H9 (cell line): ENCODE data around the gene RERE. TPM values are rescaled to one million over a fixed set of nuclear protein-coding genes. Genes with fewer than 3 reads are reported as not detected.

ENCODE experiments used
- DNase-seq: peaks from one replicate; pipeline ENCODE4 v3.0.0-alpha.2; 2017
- H2AFZ ChIP-seq: one replicate; pipeline ENCODE4 v1.6.1; 2013; ENCODE audit warnings: mild to moderate bottlenecking, low read length, control low read depth, moderate library complexity
- H2AK5ac ChIP-seq: 2 replicates; pipeline ENCODE4 v1.6.1; 2013; ENCODE audit warnings: low read length, control low read depth, mixed read lengths; ENCODE audit not compliant: insufficient read length
- H2BK120ac ChIP-seq: one replicate; pipeline ENCODE4 v1.6.1; 2013; ENCODE audit warnings: low read depth, mild to moderate bottlenecking, low read length, control low read depth, inconsistent platforms; ENCODE audit not compliant: poor library complexity, severe bottlenecking
- H2BK12ac ChIP-seq: 2 replicates; pipeline ENCODE4 v1.6.1; 2013; ENCODE audit warnings: low read length, control low read depth, mixed read lengths, low read depth; ENCODE audit not compliant: insufficient read length
- H2BK15ac ChIP-seq: 2 replicates; pipeline ENCODE4 v1.6.1; 2013; ENCODE audit warnings: low read depth, low read length, control low read depth
- H2BK20ac ChIP-seq: one replicate; pipeline ENCODE4 v1.6.1; 2013; ENCODE audit warnings: low read depth, mild to moderate bottlenecking, low read length, control low read depth, inconsistent platforms; ENCODE audit not compliant: poor library complexity, severe bottlenecking
- H2BK5ac ChIP-seq: 2 replicates; pipeline ENCODE4 v1.6.1; 2013; ENCODE audit warnings: low read length, control low read depth, mixed read lengths; ENCODE audit not compliant: insufficient read length
- H3K14ac ChIP-seq: 2 replicates; pipeline ENCODE4 v1.6.1; 2013; ENCODE audit warnings: low read length, control low read depth; ENCODE audit not compliant: insufficient read depth
- H3K18ac ChIP-seq: 2 replicates; pipeline ENCODE4 v1.6.1; 2013; ENCODE audit warnings: low read depth, mild to moderate bottlenecking, mixed read lengths, low read length, control low read depth; ENCODE audit not compliant: insufficient read length
- H3K23ac ChIP-seq: 2 replicates; pipeline ENCODE4 v1.6.1; 2013; ENCODE audit warnings: low read length, control low read depth, mixed read lengths, low read depth; ENCODE audit not compliant: insufficient read length
- H3K23me2 ChIP-seq: 2 replicates; pipeline ENCODE4 v1.6.1; 2013; ENCODE audit warnings: low read depth, mild to moderate bottlenecking, mixed read lengths, low read length, control low read depth; ENCODE audit not compliant: insufficient read length, poor library complexity, severe bottlenecking
- H3K27ac ChIP-seq: 2 replicates; pipeline ENCODE4 v1.5.1; 2013; ENCODE audit warnings: low read length, control low read depth, mixed read lengths, low read depth; ENCODE audit not compliant: insufficient read length
- H3K27me3 ChIP-seq: 2 replicates; pipeline ENCODE4 v1.6.1; 2013; ENCODE audit warnings: low read length, control low read depth, inconsistent platforms; ENCODE audit not compliant: insufficient read depth
- H3K4ac ChIP-seq: 2 replicates; pipeline ENCODE4 v1.6.1; 2013; ENCODE audit warnings: low read depth, mild to moderate bottlenecking, control low read depth, inconsistent platforms, low read length, moderate library complexity
- H3K4me1 ChIP-seq: 2 replicates; pipeline ENCODE4 v1.6.1; 2013; ENCODE audit warnings: low read length, control low read depth, inconsistent platforms; ENCODE audit not compliant: insufficient read depth
- H3K4me2 ChIP-seq: 2 replicates; pipeline ENCODE4 v1.6.1; 2013; ENCODE audit warnings: low read length, control low read depth, mixed read lengths; ENCODE audit not compliant: insufficient read length, insufficient read depth
- H3K56ac ChIP-seq: 2 replicates; pipeline ENCODE4 v1.6.1; 2013; ENCODE audit warnings: low read depth, mild to moderate bottlenecking, mixed read lengths, low read length, control low read depth; ENCODE audit not compliant: insufficient read length
- H3K79me1 ChIP-seq: 2 replicates; pipeline ENCODE4 v1.6.1; 2013; ENCODE audit warnings: low read depth, mild to moderate bottlenecking, moderate library complexity, low read length, control low read depth, inconsistent platforms; ENCODE audit not compliant: insufficient read depth, poor library complexity, severe bottlenecking
- H3K79me2 ChIP-seq: 2 replicates; pipeline ENCODE4 v1.6.1; 2013; ENCODE audit warnings: low read length, control low read depth, inconsistent platforms; ENCODE audit not compliant: insufficient read depth
- H3K9ac ChIP-seq: 2 replicates; pipeline ENCODE4 v1.6.1; 2013; ENCODE audit warnings: low read length, control low read depth, mixed read lengths; ENCODE audit not compliant: insufficient read length; ENCODE audit errors: extremely low read depth
- H3K9me3 ChIP-seq: one replicate; pipeline ENCODE4 v1.6.1; 2013; ENCODE audit warnings: low read depth, low read length, inconsistent platforms; ENCODE audit not compliant: control insufficient read depth
- H3T11ph ChIP-seq: one replicate; pipeline ENCODE4 v1.6.1; 2013; ENCODE audit warnings: mild to moderate bottlenecking, low read length, control low read depth, inconsistent platforms
- H4K20me1 ChIP-seq: one replicate; pipeline ENCODE4 v1.6.1; 2013; ENCODE audit not compliant: control insufficient read depth, insufficient read length, insufficient read depth
- H4K5ac ChIP-seq: 2 replicates; pipeline ENCODE4 v1.6.1; 2013; ENCODE audit warnings: low read depth, mild to moderate bottlenecking, mixed read lengths, low read length, control low read depth; ENCODE audit not compliant: insufficient read length
- H4K8ac ChIP-seq: replicated peaks from 2 replicates; pipeline ENCODE4 v1.6.1; 2013; ENCODE audit warnings: low read length, control low read depth, mixed read lengths, low read depth; ENCODE audit not compliant: insufficient read length
- H4K91ac ChIP-seq: 2 replicates; pipeline ENCODE4 v1.6.1; 2013; ENCODE audit warnings: low read depth, mild to moderate bottlenecking, moderate library complexity, mixed read lengths, low read length, control low read depth; ENCODE audit not compliant: insufficient read length
- H3K27ac Mint-ChIP-seq, 3 experiments: 2 replicates in 2 of 3; 3 replicates in 1 of 3; pipeline ENCODE4 v1.8.0; 2020 to 2021; ENCODE audit warnings: mixed read lengths in 3 of 3, mild to moderate bottlenecking in 1 of 3, moderate library complexity in 1 of 3
- H3K27me3 Mint-ChIP-seq: 2 replicates; pipeline ENCODE4 v1.8.0; 2021; ENCODE audit warnings: low read depth, mild to moderate bottlenecking, moderate library complexity, mixed read lengths
- H3K36me3 Mint-ChIP-seq, 3 experiments: 2 replicates in 2 of 3; 3 replicates in 1 of 3; pipeline ENCODE4 v1.8.0; 2020 to 2021; ENCODE audit warnings: low read depth in 3 of 3, mixed read lengths in 3 of 3; ENCODE audit not compliant: insufficient read depth in 1 of 3
- H3K4me1 Mint-ChIP-seq, 2 experiments: 2 replicates each; pipeline ENCODE4 v1.8.0; 2020; ENCODE audit warnings: mixed read lengths in 2 of 2
- H3K4me3 Mint-ChIP-seq, 2 experiments: 2 replicates in 1 of 2; 3 replicates in 1 of 2; pipeline ENCODE4 v1.8.0; 2020 to 2021; ENCODE audit warnings: mild to moderate bottlenecking in 2 of 2, mixed read lengths in 2 of 2, moderate library complexity in 1 of 2
- H3K9me3 Mint-ChIP-seq, 2 experiments: 2 replicates in 1 of 2; 3 replicates in 1 of 2; pipeline ENCODE4 v1.8.0; 2020; ENCODE audit warnings: mild to moderate bottlenecking in 2 of 2, mixed read lengths in 2 of 2, moderate library complexity in 1 of 2
- WGBS: extraction: QIAGEN DNeasy Blood & Tissue Kit; methylation state at CpG from one replicate; pipeline ENCODE4 v1.1.7; 2013; ENCODE audit warnings: missing lambda C conversion rate, low lambda C conversion rate, mixed read lengths; ENCODE audit not compliant: insufficient read length; ENCODE audit errors: extremely low coverage; 5-methylcytosine and 5-hydroxymethylcytosine counted together
- total RNA-seq: library from RNA; stranded (reverse); gene quantifications from 2 replicates; pipeline ENCODE4 v1.2.1, GENCODE V29; 2021
- TF ChIP-seq, protein P1 (sequence below): fragments of 200-600 bp; sonication (generic); conservative IDR thresholded peaks from 3 replicates; pipeline ENCODE4 v1.8.0; 2021; ENCODE audit warnings: antibody characterized with exemption, mild to moderate bottlenecking

The RERE gene
- total RNA-seq, 1 experiment from 2014 or later, result 103 TPM

DNA sequence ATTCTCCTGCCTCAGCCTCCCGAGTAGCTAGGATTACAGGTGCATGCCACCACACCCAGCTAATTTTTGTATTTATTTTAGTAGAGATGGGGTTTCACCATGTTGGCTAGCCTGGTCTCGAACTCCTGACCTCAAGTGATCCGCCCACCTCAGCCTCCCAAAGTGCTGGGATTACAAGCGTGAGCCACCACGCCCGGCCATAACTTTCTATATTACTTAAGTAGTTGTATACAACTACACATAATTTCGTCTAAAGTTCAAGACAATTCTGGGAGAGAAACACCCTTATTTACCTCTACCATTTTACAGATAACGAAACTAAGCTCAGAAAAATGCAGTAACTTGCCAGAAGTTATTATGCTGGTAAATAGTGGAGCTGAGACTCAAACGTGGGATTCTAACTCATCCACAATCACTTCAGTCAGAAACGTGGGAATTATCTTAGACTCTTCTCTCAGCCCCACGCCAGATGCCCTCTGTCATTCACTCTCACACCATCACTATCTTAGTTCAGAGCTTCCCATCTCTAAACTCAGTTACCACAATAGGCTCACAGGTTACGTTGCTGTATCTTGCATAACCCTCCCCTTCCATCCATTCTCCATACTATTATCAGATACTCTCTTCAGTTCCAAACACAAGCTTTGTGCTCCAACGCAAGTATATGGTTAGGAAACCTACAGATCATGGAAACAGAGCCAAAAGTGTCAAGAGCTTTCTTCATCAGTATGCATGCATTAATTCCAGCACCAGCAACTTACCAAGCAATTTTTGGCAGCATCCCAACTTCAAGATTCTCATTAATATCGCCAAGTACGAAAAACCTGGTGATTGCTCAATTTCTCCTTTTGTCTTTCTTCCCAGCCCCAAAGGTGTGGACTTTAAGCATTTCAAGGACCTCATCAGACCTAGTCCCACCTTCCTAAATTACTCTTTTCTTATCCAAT is 69.3 kb downstream of the RERE start:
- no peaks in the 10 kb centered on the region for H3K23me2 ChIP-seq
- WGBS, result no CpG with 5 or more reads among the region's 15 CpGs

More for the DNA sequence above, 69.3 kb downstream of the RERE start:
- Histone ChIP-seq H3K4me1 (no peaks in the 10 kb centered on the region), H3K4ac (no peak overlapping the region), H2AK5ac (no peak overlapping the region), H3K27ac (no peak overlapping the region), H3T11ph (no peak overlapping the region), H3K9ac (no peak overlapping the region), H3K4me2 (no peak overlapping the region), H4K5ac (no peak overlapping the region), H3K79me1 (peaks cover 8% of the 10 kb centered on the region), H3K18ac (no peak overlapping the region), H2BK20ac (no peak overlapping the region), H2AFZ (no peak overlapping the region), H2BK12ac (no peak overlapping the region), H3K23ac (no peak overlapping the region), H3K79me2 (no peaks in the 10 kb centered on the region), H3K56ac (no peak overlapping the region), H3K9me3 (no peaks in the 10 kb centered on the region), H4K8ac (no peak overlapping the region), H4K91ac (no peak overlapping the region), H3K27me3 (no peaks in the 10 kb centered on the region), H2BK5ac (no peak overlapping the region), H2BK120ac (no peak overlapping the region), H2BK15ac (no peak overlapping the region), H3K14ac (no peak overlapping the region), H4K20me1 (no peaks in the 10 kb centered on the region)
- Mint-ChIP-seq H3K4me3 (no peak overlapping the region), H3K4me1 (peaks cover 6% of the 10 kb centered on the region in 2 experiments; a peak in 3 of 4 replicates), H3K27ac (no peak overlapping the region), H3K27me3 (no peaks in the 10 kb centered on the region), H3K9me3 (no peaks in the 10 kb centered on the region; a peak in 1 of 5 replicates), H3K36me3 (peaks cover 0 to 5% (median 3%) of the 10 kb centered on the region in 3 experiments; a peak in 1 of 7 replicates)
- TF ChIP-seq, protein P1, sequence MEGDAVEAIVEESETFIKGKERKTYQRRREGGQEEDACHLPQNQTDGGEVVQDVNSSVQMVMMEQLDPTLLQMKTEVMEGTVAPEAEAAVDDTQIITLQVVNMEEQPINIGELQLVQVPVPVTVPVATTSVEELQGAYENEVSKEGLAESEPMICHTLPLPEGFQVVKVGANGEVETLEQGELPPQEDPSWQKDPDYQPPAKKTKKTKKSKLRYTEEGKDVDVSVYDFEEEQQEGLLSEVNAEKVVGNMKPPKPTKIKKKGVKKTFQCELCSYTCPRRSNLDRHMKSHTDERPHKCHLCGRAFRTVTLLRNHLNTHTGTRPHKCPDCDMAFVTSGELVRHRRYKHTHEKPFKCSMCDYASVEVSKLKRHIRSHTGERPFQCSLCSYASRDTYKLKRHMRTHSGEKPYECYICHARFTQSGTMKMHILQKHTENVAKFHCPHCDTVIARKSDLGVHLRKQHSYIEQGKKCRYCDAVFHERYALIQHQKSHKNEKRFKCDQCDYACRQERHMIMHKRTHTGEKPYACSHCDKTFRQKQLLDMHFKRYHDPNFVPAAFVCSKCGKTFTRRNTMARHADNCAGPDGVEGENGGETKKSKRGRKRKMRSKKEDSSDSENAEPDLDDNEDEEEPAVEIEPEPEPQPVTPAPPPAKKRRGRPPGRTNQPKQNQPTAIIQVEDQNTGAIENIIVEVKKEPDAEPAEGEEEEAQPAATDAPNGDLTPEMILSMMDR, result no peak
- no peak for DNase-seq
